HCT116 (cell line): ENCODE measurements around the gene TMEM44. TPM values are rescaled to one million over a fixed set of nuclear protein-coding genes. Genes with fewer than 3 reads are reported as not detected.

Experiments used
- ATAC-seq: fragments of 200-7000 bp; cut with Tn5 transposase; 2 replicates; pipeline ENCODE4 v1.9.1; 2020; ENCODE audit warnings: mild to moderate bottlenecking, moderate library complexity
- BruUV-seq: library from RNA; stranded (reverse); fragments of 400-500 nt; replicated peaks from 2 replicates; lab custom pipeline; 2021; lab: Mats Ljungman, UMichigan
- CTCF ChIA-PET: fragments of 300-600 bp; sonication (Branson Sonifier 250); formaldehyde crosslinking; loops from one replicate; lab custom pipeline; 2021; ENCODE audit warnings: antibody characterized with exemption; lab: Charles Lee
- POLR2A ChIA-PET: fragments of 300-600, 350-600 bp; sonication (Branson Sonifier 250); formaldehyde crosslinking; loops from one replicate; lab custom pipeline; 2021; ENCODE audit warnings: antibody characterized with exemption; lab: Charles Lee
- RAD21 ChIA-PET, 2 experiments: fragments of 300-600 bp; sonication (Branson Sonifier 250); formaldehyde crosslinking; loops; one replicate each; lab custom pipeline; 2023; ENCODE audit warnings: low total read pairs in 2 of 2; ENCODE audit not compliant: uncharacterized antibody in 2 of 2, unreplicated experiment in 2 of 2, low non-redundant PET in 1 of 2; lab: Charles Lee
- DNase-seq: peaks from one replicate; pipeline ENCODE4 v3.0.0-alpha.2; 2010; ENCODE audit warnings: low read depth, low spot score
- H2AFZ ChIP-seq: fragments of 200-600 bp; shearing (Covaris generic), sonication (generic); 2 replicates; pipeline ENCODE4 v1.6.1; 2017; ENCODE audit warnings: low read depth, mixed run types, mixed read lengths, antibody characterized with exemption, low read length; ENCODE audit not compliant: poor library complexity, severe bottlenecking
- H3K27ac ChIP-seq: 2 replicates; pipeline ENCODE4 v1.5.1; 2012; ENCODE audit warnings: low read depth, low read length
- H3K27me3 ChIP-seq: fragments of 200-600 bp; sonication (generic); 2 replicates; pipeline ENCODE4 v1.6.1; 2016; ENCODE audit warnings: mixed run types, low read length, mixed read lengths; ENCODE audit not compliant: insufficient read depth
- H3K36me3 ChIP-seq, 2 experiments: fragments of 200-500 bp in 1 of 2; fragments of 200-600 bp in 1 of 2; sonication (Bioruptor generic) in 1 of 2; sonication (generic) in 1 of 2; 2 replicates each; pipeline versions ENCODE4 v1.5.1 to v1.6.1; 2014 to 2016; ENCODE audit warnings: low read length in 2 of 2, inconsistent platforms in 1 of 2, mixed read lengths in 1 of 2, mixed run types in 1 of 2; ENCODE audit not compliant: insufficient read depth in 2 of 2, control insufficient read depth in 1 of 2
- H3K4me1 ChIP-seq, 2 experiments: fragments of 200-600 bp in 1 of 2; sonication (generic) in 1 of 2; 2 replicates each; pipeline versions ENCODE4 v1.5.1 to v1.6.1; 2012 to 2017; ENCODE audit warnings: low read length in 2 of 2, inconsistent platforms in 1 of 2, mild to moderate bottlenecking in 1 of 2, mixed read lengths in 1 of 2, mixed run types in 1 of 2, moderate library complexity in 1 of 2; ENCODE audit not compliant: insufficient read depth in 2 of 2, control insufficient read depth in 1 of 2
- H3K4me2 ChIP-seq: fragments of 200-600 bp; sonication (generic); 2 replicates; pipeline ENCODE4 v1.6.1; 2017; ENCODE audit warnings: mixed run types, low read length, mixed read lengths
- H3K4me3 ChIP-seq, 2 experiments: fragments of 200-600 bp in 1 of 2; sonication (generic) in 1 of 2; replicated peaks in 1 of 2; 2 replicates each; pipeline ENCODE4 v1.5.1; 2011 to 2016; ENCODE audit warnings: low read length in 2 of 2, control low read depth in 1 of 2, low read depth in 1 of 2, mild to moderate bottlenecking in 1 of 2, mixed read lengths in 1 of 2, mixed run types in 1 of 2
- H3K79me2 ChIP-seq: fragments of 200-600 bp; sonication (generic); 2 replicates; pipeline ENCODE4 v1.6.1; 2017; ENCODE audit warnings: mild to moderate bottlenecking, mixed run types, low read length, moderate library complexity, mixed read lengths; ENCODE audit not compliant: insufficient read depth
- H3K9ac ChIP-seq: fragments of 200-600 bp; sonication (generic); 2 replicates; pipeline ENCODE4 v1.6.1; 2016; ENCODE audit warnings: low read length, mixed read lengths
- H3K9me2 ChIP-seq: fragments of 200-600 bp; sonication (generic), shearing (Covaris generic); 2 replicates; pipeline ENCODE4 v1.6.1; 2017; ENCODE audit warnings: mixed run types, mild to moderate bottlenecking, moderate library complexity; ENCODE audit not compliant: insufficient read depth
- H3K9me3 ChIP-seq, 2 experiments: fragments of 200-500 bp in 1 of 2; fragments of 200-600 bp in 1 of 2; sonication (Bioruptor generic) in 1 of 2; sonication (generic) in 1 of 2; 2 replicates each; pipeline ENCODE4 v1.6.1; 2014 to 2017; ENCODE audit warnings: low read length in 2 of 2, mixed read lengths in 2 of 2, inconsistent platforms in 1 of 2, low read depth in 1 of 2, mild to moderate bottlenecking in 1 of 2, mixed run types in 1 of 2, moderate library complexity in 1 of 2; ENCODE audit not compliant: control insufficient read depth in 1 of 2, insufficient read depth in 1 of 2
- H4K20me1 ChIP-seq: fragments of 200-600 bp; sonication (generic), shearing (Covaris generic); 2 replicates; pipeline ENCODE4 v1.6.1; 2017; ENCODE audit warnings: mixed run types, mild to moderate bottlenecking, moderate library complexity; ENCODE audit not compliant: insufficient read depth
- ATF3 ChIP-seq: IDR thresholded peaks from 2 replicates; pipeline ENCODE4 v1.6.1; 2012
- CBX3 ChIP-seq: IDR thresholded peaks from 2 replicates; pipeline ENCODE4 v1.6.1; 2012; ENCODE audit warnings: low read depth
- EZH2 ChIP-seq: fragments of 200-600 bp; sonication (generic); IDR thresholded peaks from 2 replicates; pipeline ENCODE4 v1.6.1; 2017; ENCODE audit warnings: antibody characterized with exemption, mixed run types
- FOSL1 ChIP-seq: IDR thresholded peaks from 2 replicates; pipeline ENCODE4 v1.6.1; 2012; ENCODE audit warnings: low read depth
- JUND ChIP-seq: IDR thresholded peaks from 2 replicates; pipeline ENCODE4 v1.6.1; 2012
- POLR2A ChIP-seq: IDR thresholded peaks from 2 replicates; pipeline ENCODE4 v1.7.0; 2011; ENCODE audit warnings: borderline replicate concordance; ENCODE audit not compliant: insufficient read depth, insufficient read length; ENCODE audit errors: extremely low read depth
- POLR2AphosphoS5 ChIP-seq: IDR thresholded peaks from 2 replicates; pipeline ENCODE4 v1.6.1; 2011; ENCODE audit warnings: mild to moderate bottlenecking, low read depth, low read length, moderate library complexity
- SIN3A ChIP-seq: IDR thresholded peaks from 2 replicates; pipeline ENCODE4 v1.6.1; 2012; ENCODE audit warnings: low read depth
- SP1 ChIP-seq: IDR thresholded peaks from 2 replicates; pipeline ENCODE4 v1.6.1; 2012; ENCODE audit warnings: low read depth
- TCF7L2 ChIP-seq: IDR thresholded peaks from 2 replicates; pipeline ENCODE4 v1.7.0; 2011; ENCODE audit warnings: borderline replicate concordance, inconsistent platforms; ENCODE audit not compliant: insufficient read depth, insufficient read length; ENCODE audit errors: extremely low read depth
- ZNF274 ChIP-seq: fragments of 200-500 bp; sonication (Bioruptor generic); IDR thresholded peaks from 2 replicates; pipeline ENCODE4 v1.6.1; 2014; ENCODE audit warnings: mild to moderate bottlenecking, low read depth, low read length, inconsistent platforms
- intact Hi-C: fragments of 100-400 bp; cut with micrococcal nuclease; formaldehyde crosslinking; loops from 2 replicates; pipeline ENCODE4 v1.10.0; 2022
- total RNA-seq: library from RNA; stranded (reverse); gene quantifications from one replicate; pipeline ENCODE4 v1.2.1, GENCODE V29; 2021; ENCODE audit not compliant: unreplicated experiment

Gene TMEM44
- total RNA-seq, 1 experiment from 2014 or later: 30.3 TPM

GRCh38 chr3:194582196-194582905 lies 50.9 kb downstream of the TMEM44 start:
- no TSS peak for BruUV-seq
- POLR2A ChIA-PET: interaction anchor here (1.3 kb wide), 1 partner anchor 26 kb away, joined by 3 read pairs; no protein-coding TSS in a partner anchor
- no peak overlapping the region for H3K4me2 ChIP-seq
- DNase-seq: no peak
- no peak for TF ChIP-seq TCF7L2
- TF ChIP-seq FOSL1: no peak
- no peak for TF ChIP-seq EZH2
- no peak for TF ChIP-seq JUND
- TF ChIP-seq ATF3: no peak
- no peak for TF ChIP-seq CBX3
- no peak for TF ChIP-seq SIN3A
- no peak for TF ChIP-seq SP1
- no peak for TF ChIP-seq POLR2A
- no peak for TF ChIP-seq POLR2AphosphoS5
- TF ChIP-seq ZNF274: no peak
- TF ChIP-seq, all 23 proteins: peak for 0
- ATAC-seq: no peak
- H3K4me1 ChIP-seq: peaks cover 14 to 33% of the 10 kb centered on the region in 2 experiments
- RAD21 ChIA-PET: interaction anchor here in 1 of 2 experiments (0.6 kb wide), 1 partner anchor 183 kb away, joined by 3 read pairs; the partner anchor contains the start of gene GP5
- H3K9me2 ChIP-seq: no peaks in the 10 kb centered on the region
- no peaks in the 10 kb centered on the region for H4K20me1 ChIP-seq
- H3K9me3 ChIP-seq: no peaks in the 10 kb centered on the region
- CTCF ChIA-PET: interaction anchor here (0.8 to 1.5 kb wide), 2 partner anchors 12 to 51 kb away, joined by 3 read pairs; no protein-coding TSS in a partner anchor
- no peak overlapping the region for H3K9ac ChIP-seq
- no peak overlapping the region for H3K4me3 ChIP-seq
- intact Hi-C loops: no loop called here
- no peak overlapping the region for H3K27ac ChIP-seq
- no peaks in the 10 kb centered on the region for H3K27me3 ChIP-seq
- H2AFZ ChIP-seq: no peak overlapping the region
- H3K79me2 ChIP-seq: peaks cover 13% of the 10 kb centered on the region
- H3K36me3 ChIP-seq: no peaks in the 10 kb centered on the region
